Chondrocyte (in vitro differentiated cells): Measurements from ENCODE around the gene MUL1. TPM values are rescaled to one million over a fixed set of nuclear protein-coding genes. Genes with fewer than 3 reads are reported as not detected.

ENCODE experiments used
- DNase-seq: peaks from one replicate; pipeline ENCODE4 v3.0.0; 2021; ENCODE audit warnings: mixed read lengths, low spot score
- H3K27ac Mint-ChIP-seq: one replicate; pipeline ENCODE4 v1.8.0; 2021; ENCODE audit warnings: mild to moderate bottlenecking, moderate library complexity, mixed read lengths; ENCODE audit not compliant: unreplicated experiment
- H3K27me3 Mint-ChIP-seq: 2 replicates; pipeline ENCODE4 v1.8.0; 2021; ENCODE audit warnings: low read depth, mixed read lengths
- H3K36me3 Mint-ChIP-seq: 2 replicates; pipeline ENCODE4 v1.8.0; 2021; ENCODE audit warnings: low read depth, mixed read lengths
- H3K4me1 Mint-ChIP-seq: 2 replicates; pipeline ENCODE4 v1.8.0; 2021; ENCODE audit warnings: low read depth, mild to moderate bottlenecking, mixed read lengths
- H3K4me3 Mint-ChIP-seq: one replicate; pipeline ENCODE4 v1.8.0; 2021; ENCODE audit warnings: mild to moderate bottlenecking, moderate library complexity, mixed read lengths; ENCODE audit not compliant: unreplicated experiment
- H3K9me3 Mint-ChIP-seq: 2 replicates; pipeline ENCODE4 v1.8.0; 2021; ENCODE audit warnings: low read depth, mixed read lengths
- CTCF ChIP-seq: fragments of 200-600 bp; sonication (generic); IDR thresholded peaks from 2 replicates; pipeline ENCODE4 v1.5.0; 2021; ENCODE audit warnings: antibody characterized with exemption, mild to moderate bottlenecking, moderate library complexity
- total RNA-seq: library from RNA; stranded (reverse); gene quantifications from 3 replicates; pipeline ENCODE4 v1.2.1, GENCODE V29; 2021

Gene MUL1
- total RNA-seq, 1 donor from 2014 or later, result 38.2 TPM

DNA sequence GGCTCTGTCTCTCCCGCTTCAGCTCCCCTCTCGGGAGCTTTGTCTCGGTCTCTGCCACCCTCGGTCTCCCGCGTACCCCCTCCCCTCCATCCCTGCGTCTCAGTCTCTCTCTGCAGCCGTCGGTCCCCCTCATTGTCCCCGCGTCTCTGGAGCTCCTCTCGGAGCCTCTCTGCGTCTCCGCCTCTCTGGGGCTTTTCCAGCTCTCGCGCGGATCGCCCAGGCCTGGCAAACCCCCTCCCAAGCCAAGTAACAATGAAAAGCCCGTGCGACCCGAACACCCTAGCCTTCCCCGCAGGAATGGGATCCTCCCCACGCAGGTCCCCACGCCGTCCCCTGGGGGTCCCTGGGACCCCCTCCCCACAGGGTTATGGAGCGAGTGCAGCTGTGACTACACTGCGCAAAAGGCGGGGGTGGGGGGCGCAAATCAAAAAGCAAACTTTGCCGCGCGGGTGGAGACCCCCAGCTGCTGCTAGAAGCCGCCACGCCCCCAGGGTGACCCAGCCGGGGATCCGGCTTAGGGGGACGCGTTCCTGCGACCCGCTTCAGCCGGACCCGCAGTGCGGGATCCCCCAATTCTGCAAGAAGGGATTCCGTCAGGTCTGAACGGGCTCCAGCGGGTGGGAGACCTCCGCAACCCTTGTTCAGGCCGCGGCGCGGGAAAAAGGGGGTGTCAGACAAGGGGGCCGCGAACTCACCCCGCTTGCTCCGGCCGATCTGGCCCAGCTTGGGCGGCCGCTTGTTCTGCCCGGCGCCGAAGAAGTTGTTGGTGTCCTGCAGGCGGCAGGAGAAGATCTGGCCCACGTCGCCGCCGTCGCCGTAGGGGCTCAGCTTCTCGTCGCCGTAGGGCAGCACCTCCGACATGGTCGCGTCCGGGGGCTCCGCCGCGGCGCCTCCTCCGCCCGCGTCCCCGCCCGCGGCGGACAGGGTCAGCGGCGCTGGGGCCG, 23.2 kb downstream of the MUL1 start:
- Mint-ChIP-seq H3K9me3 (no peaks in the 10 kb centered on the region), H3K36me3 (peaks cover 1% of the 10 kb centered on the region), H3K4me3 (peak overlapping the region; percentile 82), H3K4me1 (peaks cover 33% of the 10 kb centered on the region), H3K27me3 (peaks cover 27% of the 10 kb centered on the region), H3K27ac (peak overlapping the region; percentile 46)
- TF ChIP-seq CTCF, result peak; percentile 22
- DNase-seq, result no peak

DNA sequence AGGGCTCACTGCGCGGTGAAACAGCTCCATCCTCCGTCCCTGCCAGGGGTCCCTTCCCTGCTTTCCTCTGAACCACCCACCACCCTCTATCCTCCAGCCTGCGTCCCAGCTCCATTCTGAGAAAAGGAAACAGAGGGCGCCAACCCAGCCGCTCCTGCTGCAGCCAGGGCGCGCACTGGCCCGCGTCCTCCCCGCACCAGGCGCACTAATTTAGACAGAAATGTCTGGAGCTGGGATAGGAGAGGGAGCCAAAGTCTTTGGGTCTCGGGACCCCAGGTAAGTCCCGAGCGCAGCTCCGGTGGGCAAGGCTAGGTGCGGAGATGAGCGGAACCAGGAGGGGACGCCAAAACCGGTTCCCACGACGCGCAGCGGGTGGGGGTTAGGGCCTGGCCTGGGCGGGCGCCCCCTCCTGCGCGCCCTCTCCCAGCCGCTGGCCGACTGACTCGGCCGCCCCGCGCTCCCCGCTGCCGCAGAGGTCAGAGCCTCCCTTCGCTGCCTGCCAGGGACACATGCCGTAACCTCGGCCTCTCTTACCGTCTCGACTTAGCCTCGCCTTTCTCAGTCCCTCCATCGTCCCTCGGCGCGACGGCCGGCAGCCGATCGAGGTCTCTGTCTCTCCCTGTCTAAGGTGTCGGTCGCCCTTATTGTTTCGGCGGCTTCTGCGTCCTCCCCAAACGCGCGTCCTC, 24.0 kb downstream of the MUL1 start:
- peak; percentile 52 for TF ChIP-seq CTCF
- Mint-ChIP-seq H3K4me3 (peak overlapping the region; percentile 82), H3K9me3 (no peaks in the 10 kb centered on the region), H3K36me3 (peaks cover 1% of the 10 kb centered on the region), H3K27ac (peak overlapping the region; percentile 46), H3K4me1 (peaks cover 34% of the 10 kb centered on the region), H3K27me3 (peaks cover 20% of the 10 kb centered on the region)
- DNase-seq, result peak; percentile 66

DNA sequence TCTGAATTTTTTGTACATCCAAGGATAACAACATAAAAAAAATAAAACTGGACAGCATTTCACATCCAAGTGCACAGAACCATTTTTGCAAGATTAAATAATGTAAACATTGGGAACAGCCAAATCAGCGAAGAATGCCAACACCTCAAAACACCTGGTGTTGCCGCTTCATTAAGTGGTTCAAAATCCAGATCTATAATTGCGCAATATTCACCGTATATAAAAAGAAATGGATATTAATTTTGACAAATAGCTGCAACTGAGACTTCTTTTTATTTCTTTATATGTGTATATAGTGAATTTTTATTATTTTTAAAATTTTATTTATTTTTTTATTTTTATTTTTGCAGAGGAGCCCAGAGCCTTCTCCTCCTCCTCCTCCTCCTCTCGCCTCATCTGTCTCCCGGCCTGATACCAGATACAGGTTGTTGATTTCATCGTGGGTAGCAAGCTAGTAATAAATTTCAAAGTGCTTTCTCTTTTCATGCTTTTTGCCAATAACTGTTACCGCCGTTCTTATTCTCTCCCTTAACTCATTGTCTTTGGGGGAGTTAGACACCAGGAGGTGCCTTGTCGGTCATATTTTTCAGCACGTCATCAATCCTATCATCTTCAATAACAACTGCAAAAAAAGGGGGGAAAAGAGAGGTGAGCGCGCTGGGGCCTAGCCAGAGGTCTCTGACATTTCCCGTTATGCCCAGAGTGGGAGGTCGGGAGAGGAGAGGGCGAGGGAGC, 24.7 kb downstream of the MUL1 start:
- H3K9me3 Mint-ChIP-seq, result no peaks in the 10 kb centered on the region
- no peaks in the 10 kb centered on the region for H3K36me3 Mint-ChIP-seq
- peak overlapping the region; percentile 82 for H3K4me3 Mint-ChIP-seq
- no peak for TF ChIP-seq CTCF
- no peak for DNase-seq
- H3K27me3 Mint-ChIP-seq, result peaks cover 16% of the 10 kb centered on the region
- peaks cover 35% of the 10 kb centered on the region for H3K4me1 Mint-ChIP-seq
- H3K27ac Mint-ChIP-seq, result no peak overlapping the region

- H3K9me3 Mint-ChIP-seq, result no peaks in the 10 kb centered on the region
- H3K27me3 Mint-ChIP-seq, result peaks cover 10% of the 10 kb centered on the region
- no peak overlapping the region for H3K27ac Mint-ChIP-seq
- no peak overlapping the region for H3K4me3 Mint-ChIP-seq
- H3K36me3 Mint-ChIP-seq, result no peaks in the 10 kb centered on the region
- no peak for DNase-seq
- H3K4me1 Mint-ChIP-seq, result peaks cover 38% of the 10 kb centered on the region
- TF ChIP-seq CTCF, result no peak
Measured at GRCh38 chr1:20481643-20482498, 26.1 kb downstream of the MUL1 start.
